CD4-positive, alpha-beta T cell treated with Interleukin-17A for 1 hour (primary cell): Measurements from ENCODE around the gene STBD1.
"Not testable (repeated sequence)": the region's sequence is repeated elsewhere in the genome, so short reads cannot be mapped to it uniquely, and the experiment has no call there.

Experiments used
- DNase-seq: peaks from one replicate; pipeline ENCODE4 v3.0.0-alpha.2; 2020

Gene STBD1

GRCh38 chr4:76326515-76326914, 20.0 kb downstream of the STBD1 start:
- no peak for DNase-seq

- DNase-seq = no peak
Measured at GRCh38 chr4:76334885-76335284, 28.4 kb downstream of the STBD1 start.

- DNase-seq = no peak
Measured at GRCh38 chr4:76339364-76339763, 32.8 kb downstream of the STBD1 start.

GRCh38 chr4:76341063-76341462, 34.5 kb downstream of the STBD1 start:
- no peak for DNase-seq

- DNase-seq = no peak
Measured at GRCh38 chr4:76342191-76342590, 35.7 kb downstream of the STBD1 start.

- no peak for DNase-seq
Measured at GRCh38 chr4:76342803-76343202, 36.3 kb downstream of the STBD1 start.

GRCh38 chr4:76354517-76355473, 48.3 kb downstream of the STBD1 start:
- peak; percentile 45 for DNase-seq

GRCh38 chr4:76357981-76358380, 51.4 kb downstream of the STBD1 start:
- DNase-seq = no peak

- not testable (repeated sequence) for DNase-seq
Measured at GRCh38 chr4:76359881-76360466, 53.4 kb downstream of the STBD1 start.
